ENCODE data around the gene PDE3B. TPM values are rescaled to one million over a fixed set of nuclear protein-coding genes. Genes with fewer than 3 reads are reported as not detected.
A peak's percentile ranks its signal among the peaks of the same experiment; 100 is the strongest.
"Not testable (repeated sequence)": the region's sequence is repeated elsewhere in the genome, so short reads cannot be mapped to it uniquely, and the experiment has no call there.

The PDE3B gene
- polyA plus RNA-seq, 3 donors: 6.7 to 8.6 (median 7.5) TPM

DNA sequence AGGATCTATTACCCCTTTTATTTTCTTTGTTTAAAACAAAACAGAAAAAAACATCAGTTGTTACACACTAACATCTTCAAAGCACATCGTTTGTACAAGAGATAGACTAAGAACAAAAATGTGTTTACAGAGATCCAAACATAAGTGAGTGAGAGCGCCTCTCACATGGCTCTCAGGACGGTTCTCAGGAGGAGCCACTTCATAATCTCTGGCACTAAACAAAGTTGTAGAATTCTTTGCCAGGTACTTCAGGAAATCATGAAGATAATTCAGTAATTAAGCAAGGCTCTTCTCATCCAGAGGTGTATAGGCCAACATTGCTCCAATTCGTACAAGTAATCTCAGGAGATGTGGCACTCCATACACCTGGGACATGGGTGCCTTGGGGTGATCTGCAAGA lies 29.8 kb downstream of the PDE3B start:
- DNase-seq: no peak

DNA sequence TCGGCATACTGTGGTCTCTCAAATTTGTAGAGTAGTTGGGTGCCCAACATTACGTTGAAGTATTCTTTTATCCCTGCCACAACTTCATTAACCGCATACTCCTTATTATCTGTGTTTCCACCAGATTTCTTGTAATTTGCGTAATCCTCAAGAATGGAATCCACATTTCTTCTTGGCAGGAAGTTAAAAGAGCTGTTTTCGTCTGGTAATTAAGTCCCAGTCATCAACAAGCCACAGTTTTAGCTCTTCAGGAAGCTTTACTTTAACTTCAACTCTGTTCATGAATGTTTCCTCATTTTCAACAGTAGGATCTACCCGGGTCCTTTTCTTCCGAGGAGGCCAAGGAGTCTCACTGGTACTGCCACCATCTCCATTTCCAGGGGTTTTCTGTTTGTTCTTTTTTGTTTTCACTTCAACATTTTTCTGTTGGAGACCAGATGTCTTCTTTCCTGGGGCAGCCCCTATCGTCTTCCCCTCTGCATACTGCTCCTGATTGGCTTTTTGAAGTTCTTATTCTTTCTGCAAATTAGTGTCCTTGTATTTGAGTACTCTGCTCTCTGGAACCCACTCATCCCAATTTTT lies 30.3 kb downstream of the PDE3B start:
- DNase-seq: no peak

DNA sequence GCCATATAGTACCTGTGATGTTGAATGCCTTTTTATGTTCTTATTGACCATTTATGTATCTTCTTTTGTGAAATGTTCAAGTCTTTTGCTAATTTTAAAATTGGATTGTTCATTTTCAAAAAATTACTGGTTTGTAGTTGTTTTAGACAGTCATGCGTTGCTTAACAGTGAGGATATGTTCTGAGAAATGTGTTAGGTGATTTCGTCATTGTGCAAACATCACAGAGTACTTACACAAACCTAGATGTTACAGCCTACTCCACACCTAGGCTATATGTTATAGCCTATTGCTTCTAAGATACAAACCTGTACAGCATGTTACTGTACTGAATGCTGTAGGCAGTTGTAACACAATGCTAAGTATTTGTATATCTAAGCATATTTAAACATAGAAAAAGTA lies 32.5 kb downstream of the PDE3B start:
- no peak for DNase-seq

DNA sequence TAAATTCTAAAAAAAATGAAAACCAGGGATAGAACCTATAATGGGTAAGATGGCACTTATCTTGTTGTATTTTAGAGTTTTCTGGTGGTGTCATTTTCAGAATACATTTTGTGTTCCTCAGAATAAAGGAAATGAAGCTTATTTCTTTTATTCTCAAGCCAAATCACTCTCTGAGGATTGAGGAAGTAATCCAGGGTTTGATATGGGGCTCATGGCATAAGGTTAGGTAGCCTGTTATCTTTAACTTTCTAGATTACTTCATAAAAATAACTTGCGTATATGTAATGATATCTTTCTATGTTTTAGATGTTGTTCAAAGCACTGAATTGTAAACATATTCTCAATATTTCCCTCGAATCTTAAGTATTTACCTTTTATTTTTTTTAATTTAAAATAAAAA lies 33.5 kb downstream of the PDE3B start:
- DNase-seq: no peak

DNA sequence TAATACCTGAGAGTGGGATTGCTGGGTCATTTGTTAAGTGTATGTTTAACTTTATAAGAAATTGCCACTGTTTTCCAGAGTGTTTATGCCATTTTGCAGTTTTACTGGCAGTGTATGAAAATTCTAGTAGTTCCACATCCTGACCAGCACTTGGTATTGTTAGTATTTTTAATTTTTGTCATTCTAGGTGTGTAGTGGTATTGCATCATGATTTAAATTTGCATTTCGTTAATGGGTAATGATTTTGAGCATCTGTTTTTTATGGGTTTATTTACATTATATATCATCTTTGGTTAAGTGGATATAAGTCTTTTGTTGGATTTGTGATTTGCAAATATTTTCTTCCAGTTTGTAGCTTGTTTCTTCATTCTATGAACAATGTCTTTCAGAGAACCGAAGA lies 34.7 kb downstream of the PDE3B start:
- DNase-seq: no peak

DNA sequence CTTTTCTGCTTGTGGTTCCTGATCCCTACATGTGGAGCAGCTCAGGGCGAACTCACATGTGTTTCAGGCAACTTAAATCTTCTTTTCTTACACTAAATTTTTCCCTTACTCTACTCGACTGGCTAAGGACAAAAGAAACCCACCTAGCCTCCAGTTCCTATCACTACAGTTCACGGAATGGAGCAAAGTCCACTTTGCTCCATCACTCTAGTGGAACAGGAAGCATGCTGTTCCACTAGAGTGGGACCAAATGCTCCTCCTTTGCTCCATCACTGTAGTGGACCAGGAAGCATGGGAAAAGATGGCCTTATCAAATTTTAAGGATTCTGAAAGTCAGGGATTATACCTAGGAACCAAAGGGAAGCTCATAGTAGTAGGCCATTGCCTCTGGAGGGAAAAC lies 36.1 kb downstream of the PDE3B start:
- DNase-seq: no peak

DNA sequence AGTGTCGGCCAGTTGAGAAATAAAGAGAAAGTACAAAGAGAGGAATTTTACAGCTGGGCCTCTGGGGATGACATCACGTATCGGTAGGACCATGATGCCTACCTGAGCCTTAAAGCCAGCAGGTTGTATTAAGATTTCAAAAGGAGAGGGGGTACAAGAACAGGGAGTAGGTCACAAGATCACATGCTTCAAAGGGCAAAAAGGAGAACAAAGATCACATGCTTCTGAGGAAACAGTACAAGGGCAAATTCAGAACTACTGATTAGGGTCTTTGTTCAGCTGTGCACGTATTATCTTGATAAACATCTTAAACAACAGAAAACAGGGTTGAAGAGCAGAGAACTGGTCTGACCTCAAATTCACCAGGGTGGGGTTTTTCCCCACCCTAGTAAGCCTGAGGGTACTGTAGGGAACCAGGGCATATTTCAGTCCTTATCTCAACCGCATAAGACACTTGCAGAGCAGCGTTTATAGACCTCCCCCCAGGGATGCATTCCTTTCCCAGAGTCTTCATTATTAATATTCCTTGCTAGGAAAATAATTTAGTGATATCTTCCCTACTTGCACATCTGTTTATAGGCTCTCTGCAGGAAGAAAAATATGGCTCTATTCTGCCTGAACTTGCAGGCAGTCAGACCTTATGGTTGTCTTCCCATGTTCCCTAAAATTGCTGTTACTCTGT lies 40.8 kb downstream of the PDE3B start:
- not testable (repeated sequence) for DNase-seq

DNA sequence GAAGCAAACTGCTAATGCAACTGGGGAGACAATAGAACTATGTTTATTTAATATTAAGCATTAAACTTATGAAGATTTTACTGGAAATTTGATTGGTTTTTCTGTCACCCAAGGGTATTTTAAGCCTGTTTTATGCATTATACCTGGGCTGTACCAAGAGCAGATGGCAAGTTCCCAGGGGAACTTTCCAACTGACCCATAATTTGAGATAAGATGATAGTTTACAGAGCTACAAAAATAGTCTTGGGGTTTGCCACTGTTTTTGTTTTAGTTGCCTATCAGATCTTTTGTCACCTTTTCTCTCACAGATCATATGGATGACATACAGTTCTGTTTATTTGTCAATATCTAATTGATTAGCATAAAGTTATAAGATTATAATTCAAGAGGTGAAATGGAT lies 43.9 kb downstream of the PDE3B start:
- no peak for DNase-seq

DNA sequence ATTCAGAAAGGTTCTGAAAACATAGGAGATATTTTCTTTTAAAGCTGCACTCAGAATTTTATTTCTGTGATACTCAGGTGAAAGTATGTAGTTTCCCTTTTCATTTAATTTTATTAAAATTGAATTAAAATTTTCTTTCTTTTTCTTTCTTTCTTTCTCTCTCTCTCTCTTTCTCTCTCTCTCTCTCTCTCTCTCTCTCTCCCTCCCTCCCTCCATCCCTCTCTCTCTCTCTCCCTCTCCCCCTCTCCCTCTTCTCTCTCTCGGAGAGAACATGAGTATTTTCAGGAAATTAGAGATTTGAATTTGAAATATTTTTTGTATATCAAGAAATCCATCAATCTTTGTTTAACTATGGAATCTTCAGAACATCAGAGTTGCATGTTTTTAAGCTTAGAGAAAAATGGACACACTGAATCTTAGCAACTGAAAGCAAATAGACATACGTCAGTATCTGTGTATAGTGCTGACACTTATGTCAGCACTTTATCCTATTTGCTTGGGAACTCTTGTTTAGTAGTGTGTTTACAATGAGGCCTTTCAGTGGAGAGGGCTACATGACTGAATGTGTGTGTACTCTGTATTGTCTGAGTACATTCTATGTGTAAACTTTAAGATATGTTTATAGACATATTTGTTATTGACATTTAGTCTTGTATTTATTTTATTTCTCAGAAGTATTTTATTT lies 44.5 kb downstream of the PDE3B start:
- DNase-seq: no peak

DNA sequence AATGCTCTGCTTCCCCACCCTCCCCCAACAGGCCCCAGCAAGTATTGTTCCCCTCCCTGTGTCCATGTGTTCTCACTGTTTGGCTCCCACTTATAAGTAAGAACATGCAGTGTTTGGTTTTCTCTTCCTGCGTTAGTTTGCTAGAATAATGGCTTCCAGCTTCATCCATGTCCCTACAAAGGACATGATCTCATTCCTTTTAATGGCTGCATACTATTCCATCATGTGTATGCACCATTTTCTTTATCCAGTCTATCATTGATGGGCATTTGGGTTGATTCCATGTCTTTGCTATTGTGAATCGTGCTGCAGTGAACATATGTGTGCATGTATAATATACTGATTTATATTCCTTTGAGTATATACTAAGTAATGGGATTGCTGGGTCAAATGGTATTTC lies 52.1 kb downstream of the PDE3B start:
- not testable (repeated sequence) for DNase-seq

DNA sequence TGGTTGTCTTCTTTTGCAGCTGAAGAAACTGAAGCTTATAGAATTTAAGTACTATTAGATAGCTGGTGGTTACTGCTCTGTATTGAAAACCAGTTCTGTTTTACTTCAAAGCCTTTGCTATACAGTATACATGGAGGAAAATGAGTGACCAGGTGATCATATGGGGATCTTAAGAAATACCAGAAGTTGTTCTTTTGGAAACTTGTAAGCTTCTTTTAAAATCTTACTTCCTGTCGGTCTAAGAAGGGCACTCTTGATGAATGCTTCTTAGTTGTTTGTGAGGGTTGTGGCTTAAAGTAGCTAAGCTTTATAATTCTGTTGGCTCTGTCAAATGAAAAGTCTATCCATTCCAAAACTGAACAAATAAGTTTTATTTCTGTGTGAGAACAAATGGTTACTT lies 55.2 kb downstream of the PDE3B start:
- no peak for DNase-seq

DNA sequence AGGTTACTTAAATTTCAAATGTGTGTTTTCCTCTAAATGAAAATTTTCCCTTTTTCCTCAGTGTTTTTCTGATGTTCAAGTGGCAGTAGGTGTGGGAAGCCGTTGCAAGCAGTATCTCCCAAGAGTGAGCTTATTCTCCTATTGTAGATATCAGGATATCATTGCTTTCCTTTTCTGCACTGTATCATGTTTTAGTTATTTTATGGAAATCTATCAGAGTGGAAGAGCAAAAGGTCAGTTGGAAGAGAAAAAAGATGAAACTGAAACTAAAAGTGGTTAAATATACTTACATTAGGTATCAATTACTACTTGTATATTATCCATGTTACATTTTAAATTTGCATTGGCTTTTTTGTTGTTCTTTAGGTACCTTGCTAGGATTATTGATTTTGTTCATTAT lies 57.0 kb downstream of the PDE3B start:
- no peak for DNase-seq

DNA sequence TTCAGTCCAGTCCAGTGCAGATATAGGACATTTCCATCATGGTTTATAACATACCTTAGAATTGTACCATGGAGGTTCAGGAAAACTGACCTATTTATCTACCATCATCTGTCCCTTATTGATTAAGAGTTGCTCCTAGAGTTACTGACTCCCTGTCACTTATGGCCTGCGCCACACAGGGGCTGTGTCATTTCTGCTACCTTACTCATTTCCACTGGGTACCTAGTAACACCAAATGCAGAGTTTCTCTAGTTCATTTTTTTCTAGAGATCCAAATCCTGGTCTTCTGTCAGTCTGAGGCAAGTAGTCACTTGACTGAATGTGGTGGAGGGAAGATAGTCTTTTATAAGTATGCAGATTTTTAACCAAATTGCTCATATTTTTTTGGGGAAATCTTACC lies 59.2 kb downstream of the PDE3B start:
- DNase-seq: no peak

DNA sequence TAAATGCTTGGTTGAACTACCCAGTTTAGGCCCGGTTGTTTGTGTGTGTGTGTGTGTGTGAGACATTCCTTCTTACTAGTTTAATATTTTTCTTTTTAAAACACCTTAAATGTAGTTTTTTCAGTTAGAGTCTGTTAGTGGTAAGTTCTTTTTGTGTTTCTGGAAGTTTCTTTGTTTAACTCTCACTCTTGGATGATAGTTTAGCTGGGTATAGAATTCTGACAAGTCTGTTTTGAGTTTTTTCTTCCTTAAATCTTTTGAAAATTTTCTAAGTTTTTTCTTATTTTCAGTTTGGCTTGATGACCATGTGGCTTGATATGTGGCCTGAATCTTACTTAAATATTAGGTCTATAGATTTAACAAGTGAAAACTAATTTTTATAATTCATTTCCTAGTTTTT lies 60.1 kb downstream of the PDE3B start:
- peak; percentile 1 for DNase-seq

DNA sequence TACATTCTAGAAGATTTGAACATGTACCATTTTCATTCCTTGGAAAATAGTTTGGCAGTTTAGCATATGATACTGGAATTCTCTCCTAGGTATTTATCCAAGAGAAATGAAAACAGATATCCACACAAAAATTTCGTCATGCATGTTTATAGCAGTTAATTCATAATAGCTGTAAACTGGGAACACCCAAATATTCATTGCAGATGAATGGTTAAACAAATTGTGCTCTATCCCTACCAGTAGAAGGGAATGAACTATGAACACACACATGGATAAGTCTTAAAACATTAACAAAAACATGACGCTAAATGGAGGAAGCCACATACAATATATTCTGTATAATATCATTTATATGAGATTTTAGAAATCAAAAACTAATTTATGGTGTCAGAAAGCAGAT lies 61.5 kb downstream of the PDE3B start:
- no peak for DNase-seq

DNA sequence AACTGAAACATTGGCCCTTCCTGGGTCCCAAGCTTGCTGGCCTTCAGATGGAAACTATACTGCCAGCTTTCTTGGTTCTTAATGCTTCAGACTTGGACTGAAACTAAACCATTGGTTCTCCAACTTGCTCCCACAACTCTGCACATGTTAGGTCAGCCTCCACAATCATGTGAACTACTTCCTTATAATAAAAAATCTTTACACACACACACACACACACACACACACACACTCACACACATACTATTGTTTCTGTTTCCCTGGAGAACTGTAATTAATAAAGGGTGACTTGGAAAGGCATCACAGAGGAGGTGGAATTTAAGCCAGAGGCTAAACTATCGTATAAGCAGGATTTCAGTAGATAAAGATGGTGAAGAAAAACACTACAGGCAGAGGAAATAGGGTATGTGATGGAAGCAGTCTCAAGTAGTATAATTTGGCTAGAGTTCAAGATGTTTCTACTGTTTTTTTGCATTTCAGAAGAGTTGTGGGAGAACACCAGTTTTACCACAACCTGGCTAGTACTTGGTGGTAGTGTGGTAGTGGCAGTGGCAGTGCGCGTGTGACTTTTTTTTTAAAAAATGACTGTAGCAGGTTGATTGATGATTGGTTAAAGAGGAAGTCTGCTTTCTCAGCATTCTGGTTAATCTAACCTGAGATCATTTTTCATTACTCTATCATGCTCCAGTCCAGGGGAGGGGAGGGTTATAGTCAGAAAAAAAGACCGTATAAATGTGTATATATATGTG lies 70.1 kb downstream of the PDE3B start:
- no peak for DNase-seq

DNA sequence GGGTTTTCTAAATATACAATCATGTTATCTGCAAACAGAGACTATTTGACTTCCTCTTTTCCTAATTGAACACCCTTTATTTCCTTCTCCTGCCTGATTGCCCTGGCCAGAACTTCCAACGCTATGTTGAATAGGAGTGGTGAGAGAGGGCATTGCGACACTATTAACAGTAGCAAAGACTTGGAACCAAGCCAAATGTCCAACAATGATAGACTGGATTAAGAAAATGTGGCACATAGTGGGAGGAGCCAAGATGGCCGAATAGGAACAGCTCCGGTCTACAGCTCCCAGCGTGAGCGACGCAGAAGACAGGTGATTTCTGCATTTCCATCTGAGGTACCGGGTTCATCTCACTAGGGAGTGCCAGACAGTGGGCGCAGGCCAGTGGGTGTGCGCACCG lies 72.1 kb downstream of the PDE3B start:
- DNase-seq: not testable (repeated sequence)

DNA sequence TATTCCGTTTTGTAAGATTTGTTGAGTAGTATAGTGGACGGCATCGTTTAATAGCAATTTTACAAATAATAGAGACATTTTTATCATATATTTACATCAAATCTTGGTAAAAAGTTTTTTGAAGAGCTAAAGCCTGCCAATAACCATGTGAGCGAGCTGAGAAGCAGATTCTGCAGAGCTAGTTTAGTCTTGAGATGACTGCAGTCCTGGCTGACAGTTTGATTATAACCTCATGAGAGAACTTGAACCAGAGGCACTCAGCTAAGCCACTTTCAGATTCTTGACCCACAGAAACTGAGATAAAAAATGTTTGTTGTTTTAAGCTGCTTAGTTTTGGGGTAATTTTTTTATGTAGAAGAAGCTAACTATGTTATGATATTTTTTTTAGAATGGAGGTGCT lies 78.9 kb downstream of the PDE3B start:
- no peak for DNase-seq

DNA sequence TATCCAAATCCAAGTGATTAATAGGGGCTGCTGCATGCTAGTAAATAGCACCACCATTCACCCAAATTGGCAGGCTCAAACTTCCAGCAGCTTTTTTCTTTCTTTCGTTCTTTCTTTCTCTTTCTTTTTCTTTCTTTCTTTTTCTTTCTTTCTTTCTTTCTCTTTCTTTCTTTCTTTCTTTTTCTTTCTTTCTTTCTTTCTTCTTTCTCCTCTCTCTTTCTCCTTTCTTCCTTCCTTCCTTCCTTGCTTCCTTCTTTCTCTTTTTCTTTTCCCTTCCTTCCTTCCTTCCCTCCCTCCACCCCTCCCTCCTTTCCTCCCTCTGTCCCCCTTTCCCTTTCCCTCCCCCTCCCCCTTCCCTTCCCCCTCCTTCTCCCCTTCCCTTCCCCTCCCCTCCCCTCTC lies 81.5 kb downstream of the PDE3B start:
- DNase-seq: no peak

DNA sequence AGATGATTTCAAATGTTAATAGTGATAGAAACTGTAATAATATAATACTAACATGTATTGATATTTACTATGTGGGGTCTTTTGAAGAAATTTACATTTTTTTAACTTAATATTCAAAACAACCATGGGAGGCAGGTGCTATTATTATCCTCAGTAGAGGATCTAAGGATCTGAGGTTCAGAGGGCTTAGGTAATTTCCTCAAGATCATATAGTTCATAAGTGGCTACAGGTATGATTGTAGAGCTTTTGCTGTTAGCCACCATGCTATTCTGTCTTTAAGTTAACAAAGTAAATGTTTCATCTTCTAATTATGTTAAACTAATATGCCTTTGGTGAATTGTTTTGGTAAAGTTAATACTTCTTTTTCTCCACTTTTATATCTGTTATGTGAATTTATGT lies 83.6 kb downstream of the PDE3B start:
- no peak for DNase-seq

DNA sequence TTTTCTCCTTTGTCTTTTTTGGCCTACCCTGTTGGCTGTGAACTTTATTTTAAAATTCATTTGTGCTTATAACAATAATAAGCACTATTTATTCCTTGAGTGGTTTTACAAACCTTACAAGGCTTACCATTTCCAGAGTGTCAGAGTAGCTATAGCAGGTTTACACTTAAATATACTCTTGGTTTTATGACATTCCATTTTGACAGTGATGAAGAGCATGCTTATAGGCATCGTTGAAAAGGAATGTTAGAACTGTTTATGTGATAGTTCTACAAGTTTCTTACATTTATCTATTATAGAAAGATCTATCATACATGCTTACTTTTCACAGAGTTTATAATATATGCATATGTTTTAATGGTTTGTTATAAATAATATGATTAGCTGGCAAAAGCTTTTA lies 84.1 kb downstream of the PDE3B start:
- DNase-seq: no peak

DNA sequence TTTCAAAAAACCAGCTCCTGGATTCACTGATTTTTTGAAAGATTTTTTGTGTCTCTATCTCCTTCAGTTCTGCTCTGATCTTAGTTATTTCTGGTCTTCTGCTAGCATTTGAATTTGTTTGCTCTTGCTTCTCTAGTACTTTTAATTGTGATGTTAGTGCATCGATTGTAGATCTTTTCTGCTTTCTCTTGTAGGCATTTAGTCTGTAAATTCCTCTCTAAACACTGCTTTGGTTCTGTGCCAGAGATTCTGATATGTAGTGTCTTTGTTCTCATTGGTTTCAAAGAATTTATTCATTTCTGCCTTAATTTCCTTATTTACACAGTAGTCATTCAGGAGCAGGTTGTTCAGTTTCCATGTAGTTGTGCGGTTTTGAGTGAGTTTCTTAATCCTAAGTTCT lies 96.9 kb downstream of the PDE3B start:
- DNase-seq: not testable (repeated sequence)

DNA sequence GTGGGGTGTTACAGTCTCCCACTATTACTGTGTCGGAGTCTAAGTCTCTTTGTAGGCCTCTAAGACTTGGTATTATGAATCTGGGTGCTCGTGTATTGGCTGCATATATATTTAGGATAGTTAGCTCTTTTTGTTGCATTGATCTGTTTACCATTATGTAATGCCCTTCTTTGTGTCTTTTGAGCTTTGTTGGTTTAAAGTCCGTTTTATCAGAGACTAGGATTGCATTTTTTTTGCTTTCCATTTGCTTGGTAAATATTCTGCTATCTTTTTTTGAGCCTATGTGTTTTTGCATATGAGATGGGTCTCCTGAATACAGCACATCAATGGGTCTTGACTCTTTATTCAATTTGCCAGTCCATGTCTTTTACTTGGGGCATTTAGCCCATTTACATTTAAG lies 97.6 kb downstream of the PDE3B start:
- DNase-seq: no peak

All from renal pelvis (tissue), 4 donors.